Erythroblast (primary cell): ENCODE measurements around the gene HPSE.

Source experiments
- DNase-seq, 2 experiments: peaks; one replicate each; lab custom pipeline; 2025; lab: John Stamatoyannopoulos, UW
- GATA1 ChIP-seq: IDR thresholded peaks from 2 replicates; pipeline ENCODE4 v1.6.1; 2011; ENCODE audit warnings: low read depth, mild to moderate bottlenecking, control low read depth, low read length, moderate library complexity
- POLR2A ChIP-seq: IDR thresholded peaks from 2 replicates; pipeline ENCODE4 v1.6.1; 2011; ENCODE audit warnings: mild to moderate bottlenecking, low read length

Gene HPSE

GRCh38 chr4:83283181-83283580, 51.5 kb downstream of the HPSE start:
- DNase-seq, result peak in 1 of 2 experiments; percentile 36
- TF ChIP-seq GATA1 (no peak), POLR2A (no peak)

DNA sequence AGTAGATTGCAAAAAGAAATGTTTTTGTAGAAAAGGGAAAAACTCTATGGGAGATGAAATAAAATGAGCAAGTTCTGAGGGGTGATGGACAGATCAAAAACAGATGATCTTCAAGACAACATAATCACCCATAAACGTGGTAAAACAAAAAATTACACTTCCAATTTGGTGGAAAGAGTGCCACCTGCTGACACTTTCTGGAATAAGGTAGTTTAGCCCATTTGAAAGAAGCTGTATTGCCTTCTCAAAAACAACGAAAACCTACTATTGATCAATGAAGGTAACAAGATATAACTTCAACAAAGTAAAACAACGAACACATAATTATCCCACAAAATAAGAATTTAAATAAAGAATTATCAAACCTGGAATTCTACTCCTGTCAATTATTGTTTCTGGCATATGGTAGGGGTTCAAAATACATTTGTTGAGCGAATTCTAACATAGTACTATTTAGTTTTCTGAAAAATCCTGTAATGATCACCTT, 52.6 kb downstream of the HPSE start:
- TF ChIP-seq GATA1, result no peak
- no peak for TF ChIP-seq POLR2A
- peak; percentile 75 to 88 for DNase-seq

DNA sequence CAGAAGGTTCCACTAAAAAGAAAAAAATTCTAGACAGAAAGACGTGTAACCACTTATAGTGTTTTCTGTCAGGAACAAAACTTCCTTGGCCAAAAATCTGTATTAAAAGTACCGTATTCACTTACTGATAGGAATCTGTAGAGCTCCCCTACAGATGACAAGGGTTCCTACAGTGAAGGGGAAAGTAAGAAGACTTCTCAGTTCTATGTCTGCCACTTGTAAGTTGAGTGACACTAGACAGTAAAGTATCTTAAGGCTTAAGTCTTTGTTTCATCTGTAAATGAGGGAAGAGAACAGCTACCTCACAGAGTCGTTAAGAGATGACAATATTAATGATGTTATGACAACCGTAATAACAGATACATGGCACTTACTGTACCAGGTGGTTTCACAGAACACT, 53.3 kb downstream of the HPSE start:
- TF ChIP-seq GATA1 (no peak), POLR2A (no peak)
- peak; percentile 28 to 31 for DNase-seq

DNA sequence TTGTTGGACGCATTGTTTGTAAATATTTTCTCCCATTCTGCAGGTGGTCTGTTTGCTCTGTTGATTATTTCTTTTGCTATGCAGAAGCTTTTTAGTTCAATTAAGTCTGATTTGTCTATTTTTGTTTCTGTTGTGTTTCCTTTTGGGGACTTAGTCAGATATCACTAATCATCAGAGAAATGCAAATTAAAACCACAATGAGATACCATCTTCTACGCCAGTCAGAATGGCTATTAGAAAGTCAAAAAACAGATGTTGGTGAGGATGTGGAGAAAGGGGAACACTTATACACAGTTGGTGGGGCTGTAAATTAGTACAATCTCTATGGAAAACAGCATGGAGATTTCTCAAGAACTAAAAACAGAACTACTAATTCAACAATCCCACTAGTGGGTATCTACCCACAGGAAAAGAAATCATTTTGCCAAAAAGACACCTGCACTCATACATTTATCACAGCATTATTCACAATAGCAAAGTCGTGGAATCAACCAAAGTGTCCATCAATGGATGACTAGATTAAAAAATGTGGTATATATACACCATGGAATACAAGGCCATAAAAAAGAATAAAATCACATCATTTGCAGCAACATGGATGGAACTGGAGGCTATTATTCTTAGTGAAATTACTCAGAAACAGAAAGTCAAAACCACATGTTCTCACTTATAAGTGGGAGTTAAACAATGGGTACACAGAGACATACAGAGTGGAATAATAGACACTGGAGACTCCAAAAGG, 58.2 kb downstream of the HPSE start:
- peak in 1 of 2 experiments; percentile 8 for DNase-seq
- no peak for TF ChIP-seq POLR2A
- TF ChIP-seq GATA1, result no peak

DNA sequence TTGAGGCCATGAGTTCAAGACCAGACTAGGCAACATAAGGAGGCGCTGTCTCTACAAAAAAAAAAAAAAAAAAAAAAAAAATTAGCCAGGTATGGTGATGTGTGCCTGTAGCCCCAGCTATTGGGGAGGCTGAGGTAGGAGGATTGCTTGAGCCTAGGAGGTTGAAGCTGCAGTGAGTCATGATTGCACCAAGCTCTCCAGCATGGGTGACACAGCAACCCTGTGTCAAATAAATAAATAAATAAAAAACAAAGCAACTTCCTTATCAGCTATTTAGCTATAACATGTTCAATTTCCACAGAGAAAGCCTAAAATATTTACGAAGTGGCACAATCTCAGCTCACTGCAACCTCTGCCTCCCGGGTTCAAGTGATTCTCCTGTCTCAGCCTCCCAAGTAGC, 60.7 kb downstream of the HPSE start:
- DNase-seq, result peak; percentile 58 to 68

- no peak for TF ChIP-seq GATA1
- TF ChIP-seq POLR2A, result no peak
Measured at GRCh38 chr4:83272900-83273299, 61.7 kb downstream of the HPSE start.

DNA sequence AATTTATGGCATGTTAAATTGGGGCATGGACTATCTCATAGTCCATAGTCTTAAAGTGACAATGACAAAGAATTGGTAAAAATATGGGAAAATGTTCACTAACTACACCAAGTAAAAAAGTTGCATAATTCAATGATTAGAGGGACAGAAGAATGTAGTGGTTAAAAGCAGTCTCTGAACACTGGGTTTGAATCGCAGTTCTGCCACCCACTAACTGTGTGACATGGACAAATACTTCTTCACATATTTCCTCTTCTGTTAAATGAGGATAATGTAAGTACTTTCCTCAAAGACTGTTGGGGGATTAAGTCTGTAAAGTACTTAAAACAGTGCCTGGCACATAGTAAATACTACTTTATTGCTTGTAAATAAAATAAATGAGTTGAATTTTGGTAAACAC, 65.4 kb downstream of the HPSE start:
- DNase-seq, result no peak
- TF ChIP-seq GATA1 (no peak), POLR2A (no peak)

More at GRCh38 chr4:83272900-83273299, 61.7 kb downstream of the HPSE start:
- DNase-seq, result peak in 1 of 2 experiments; percentile 9

- no peak for DNase-seq
- TF ChIP-seq POLR2A, result no peak
- TF ChIP-seq GATA1, result no peak
Measured at GRCh38 chr4:83268491-83268890, 66.2 kb downstream of the HPSE start.

DNA sequence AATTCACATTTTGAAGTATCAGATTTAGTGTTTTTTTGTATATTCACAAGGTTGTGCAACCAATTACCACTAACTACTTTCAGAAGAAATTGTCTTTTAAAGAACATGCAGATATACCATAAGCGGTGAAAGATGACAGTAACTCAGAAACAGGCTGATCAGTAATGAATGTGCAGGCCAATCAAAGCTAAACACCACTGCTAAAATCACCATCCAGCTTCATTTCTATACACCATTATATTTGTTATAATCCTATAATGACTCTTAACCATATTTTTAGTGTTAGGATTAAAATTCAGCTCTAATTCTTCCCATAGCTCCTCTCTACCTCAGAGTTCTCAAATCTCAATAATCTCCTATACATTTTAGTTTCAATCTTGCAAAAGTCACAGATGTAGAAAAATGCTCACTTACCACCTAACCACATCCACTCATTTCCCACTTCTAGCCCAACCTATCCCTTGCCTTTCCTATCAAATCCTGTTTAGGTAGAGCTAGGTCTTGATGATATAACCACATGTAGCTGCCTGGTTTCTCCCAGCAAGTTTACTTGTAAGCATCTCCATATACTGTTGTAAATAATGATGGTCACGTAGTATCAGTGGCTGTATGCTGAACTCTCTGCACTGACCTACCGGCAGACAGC, 66.7 kb downstream of the HPSE start:
- TF ChIP-seq POLR2A (no peak), GATA1 (no peak)
- DNase-seq, result no peak

DNA sequence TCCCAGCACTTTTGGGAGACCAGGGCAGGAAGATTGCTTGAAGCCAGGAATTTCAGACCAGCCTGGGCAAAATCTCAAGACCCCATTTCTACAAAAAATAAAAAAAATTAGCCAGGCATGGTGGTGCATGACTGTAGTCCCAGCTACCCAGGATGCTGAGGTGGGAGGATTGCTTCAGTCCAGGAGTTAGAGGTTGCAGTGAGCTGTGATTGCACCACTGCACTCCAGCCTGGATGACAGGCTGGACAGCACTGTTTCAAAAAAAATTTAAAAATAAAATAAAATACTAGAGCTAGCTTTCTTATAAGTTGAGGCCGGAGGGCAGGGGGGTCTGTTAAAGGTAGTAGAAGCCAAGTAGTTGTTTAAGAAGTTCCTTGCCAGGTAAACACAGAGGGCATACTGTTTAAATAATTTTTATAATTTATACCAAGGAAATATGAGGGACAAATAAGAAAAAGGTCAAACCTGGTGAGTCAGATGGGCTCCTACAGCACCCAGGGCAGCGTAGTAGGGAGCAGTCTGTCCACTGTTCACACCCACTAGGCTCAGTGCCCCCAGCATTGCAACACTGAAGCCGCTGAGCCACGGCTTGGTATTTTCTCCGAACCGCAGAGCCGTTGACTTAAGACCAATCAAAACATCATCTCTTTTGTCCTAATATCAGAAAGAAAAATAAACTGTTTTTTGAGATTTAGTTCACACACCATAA, 67.4 kb downstream of the HPSE start:
- TF ChIP-seq GATA1 (no peak), POLR2A (no peak)
- no peak for DNase-seq

DNA sequence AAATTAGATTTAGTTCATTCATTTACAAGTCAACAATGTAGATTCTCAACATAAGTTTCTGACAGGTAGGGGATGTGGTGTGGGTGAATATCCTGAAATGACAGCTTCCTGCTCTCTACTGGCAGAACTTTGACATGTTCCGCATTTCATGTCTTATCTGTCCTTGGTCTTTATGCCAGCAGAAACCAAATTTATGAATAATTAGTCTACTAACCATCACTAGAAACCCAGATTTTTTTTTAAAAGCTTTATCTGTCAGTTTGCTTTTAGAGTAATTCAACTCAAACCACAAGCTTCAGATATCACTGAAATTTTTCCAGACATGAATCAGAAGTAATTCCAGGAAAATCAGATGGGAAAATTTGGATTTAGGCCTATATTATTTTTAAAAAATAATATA, 68.0 kb downstream of the HPSE start:
- no peak for DNase-seq
- no peak for TF ChIP-seq GATA1
- no peak for TF ChIP-seq POLR2A

DNA sequence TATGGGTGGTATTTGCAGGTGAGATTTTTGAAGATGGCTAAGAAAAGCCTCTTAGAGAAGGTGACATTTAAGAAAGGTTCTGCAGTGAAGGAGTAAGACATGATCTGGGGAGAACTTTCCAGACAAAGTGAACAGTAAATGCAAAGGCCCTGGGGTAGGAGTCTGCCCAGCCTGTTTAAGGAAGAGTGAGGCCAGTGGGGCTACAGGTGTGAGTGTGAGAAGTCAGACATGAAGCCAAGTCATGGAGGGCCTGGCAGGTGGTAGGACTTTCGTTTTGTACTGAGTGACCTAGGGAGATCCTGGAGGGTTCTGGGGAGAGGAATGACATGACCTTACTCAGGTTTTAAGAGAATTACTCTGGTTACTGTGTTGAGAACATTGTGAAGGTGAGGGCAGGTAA, 71.5 kb downstream of the HPSE start:
- TF ChIP-seq POLR2A, result no peak
- TF ChIP-seq GATA1, result no peak
- peak; percentile 48 to 78 for DNase-seq

- TF ChIP-seq POLR2A (peak; percentile 40), GATA1 (no peak)
- DNase-seq, result peak; percentile 88 to 90
Measured at GRCh38 chr4:83262682-83263081, 72.0 kb downstream of the HPSE start.

DNA sequence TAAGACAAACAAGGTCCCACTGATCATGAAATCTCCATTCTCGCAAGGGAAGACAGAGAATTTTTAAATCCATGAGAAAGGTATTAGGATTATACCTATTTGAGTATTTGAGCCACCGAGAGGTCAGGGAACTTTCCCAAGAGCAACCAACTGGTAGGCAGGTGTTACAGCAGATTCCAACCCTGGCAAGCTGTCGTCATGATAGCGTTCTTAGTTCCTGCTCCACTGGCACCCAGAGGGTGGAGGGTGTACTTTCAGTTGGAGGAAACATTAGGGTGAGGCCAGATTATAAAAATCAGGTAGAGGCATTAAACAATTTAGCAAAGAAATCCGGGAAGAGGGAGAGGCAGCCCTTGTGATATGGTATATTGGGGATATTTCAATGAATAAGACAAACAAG, 73.3 kb downstream of the HPSE start:
- TF ChIP-seq POLR2A (no peak), GATA1 (no peak)
- DNase-seq, result no peak
